ENCODE results near the gene HTR4.

HTR4 gene

GRCh38 chr5:148615644-148616275 is 38.6 kb downstream of the HTR4 start:
- no peak for DNase-seq (ENCODE audit: insufficient read length, low spot score)
- FAIRE-seq, result no peak

GRCh38 chr5:148607406-148607805 is 46.9 kb downstream of the HTR4 start:
- DNase-seq (ENCODE audit: insufficient read length, low spot score), result no peak
- FAIRE-seq, result no peak

- FAIRE-seq (no peak), DNase-seq (ENCODE audit: insufficient read length, low spot score) (no peak)
Observed at GRCh38 chr5:148606296-148606695, 48.0 kb downstream of the HTR4 start.

DNA sequence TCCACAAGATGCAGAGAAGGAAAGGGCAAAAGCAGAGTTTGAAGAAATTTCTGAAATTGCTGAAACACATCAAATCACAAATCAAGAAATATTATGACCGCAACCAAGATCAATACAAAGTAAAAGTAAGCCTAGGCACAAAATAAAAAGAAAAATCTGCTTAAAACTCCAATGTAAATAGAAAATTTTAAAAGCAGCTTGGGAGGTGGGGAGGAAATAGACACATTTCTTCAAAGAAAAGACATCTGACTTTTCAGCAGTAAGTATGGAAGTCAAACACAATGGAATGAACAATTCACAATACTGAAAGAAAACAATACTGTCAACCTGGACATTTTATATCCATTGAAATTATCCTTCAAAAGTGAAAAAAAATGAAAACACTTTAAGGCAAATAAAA is 55.1 kb downstream of the HTR4 start:
- FAIRE-seq, result no peak
- no peak for DNase-seq (ENCODE audit: insufficient read length, low spot score)

GRCh38 chr5:148595697-148596096 is 58.6 kb downstream of the HTR4 start:
- FAIRE-seq (no peak), DNase-seq (ENCODE audit: insufficient read length, low spot score) (no peak)

GRCh38 chr5:148586796-148587195 is 67.5 kb downstream of the HTR4 start:
- DNase-seq (ENCODE audit: insufficient read length, low spot score), result no peak
- no peak for FAIRE-seq

- FAIRE-seq (no peak), DNase-seq (ENCODE audit: insufficient read length, low spot score) (no peak)
Observed at GRCh38 chr5:148585988-148586387, 68.3 kb downstream of the HTR4 start.

DNA sequence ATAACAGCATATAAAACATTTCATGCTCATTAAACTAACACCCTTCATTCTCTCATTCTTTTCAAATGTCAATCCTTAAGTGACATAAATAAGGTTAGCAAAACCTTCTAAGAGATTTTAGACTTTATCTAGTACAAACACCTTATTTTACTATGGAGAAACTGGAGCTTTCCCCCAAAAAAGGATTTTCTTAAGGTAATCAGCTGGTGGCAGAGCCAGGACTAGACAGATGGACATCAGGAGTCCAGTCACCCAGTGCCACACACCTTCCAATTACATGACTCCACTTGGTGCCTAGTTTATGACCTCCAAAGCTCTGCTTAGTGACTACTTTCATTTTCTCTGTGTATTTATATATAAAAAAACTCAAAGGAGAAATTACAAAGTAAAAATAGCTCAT is 70.2 kb downstream of the HTR4 start:
- FAIRE-seq, result no peak
- no peak for DNase-seq (ENCODE audit: insufficient read length, low spot score)

- no peak for DNase-seq (ENCODE audit: insufficient read length, low spot score)
- FAIRE-seq, result no peak
Observed at GRCh38 chr5:148583421-148583965, 70.8 kb downstream of the HTR4 start.

DNA sequence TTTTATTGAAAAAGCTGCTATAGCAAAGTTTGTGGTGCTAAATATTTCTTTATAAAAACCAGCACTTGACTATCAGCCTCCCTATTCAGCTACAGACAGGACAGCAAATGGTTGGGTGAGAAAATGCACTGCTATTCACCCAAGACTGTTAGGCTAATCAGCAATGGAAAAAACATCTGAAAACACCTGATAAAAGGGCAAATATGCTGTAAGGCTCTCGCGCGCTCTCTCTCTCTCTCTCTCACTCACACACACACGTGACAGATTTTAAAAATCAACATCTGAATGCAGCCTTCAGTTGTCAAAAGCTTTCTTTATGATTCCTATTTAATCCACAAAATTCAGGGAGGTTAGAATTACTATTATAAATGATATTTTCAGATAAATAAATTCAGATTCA is 80.2 kb downstream of the HTR4 start:
- FAIRE-seq, result no peak
- DNase-seq (ENCODE audit: insufficient read length, low spot score), result no peak

DNA sequence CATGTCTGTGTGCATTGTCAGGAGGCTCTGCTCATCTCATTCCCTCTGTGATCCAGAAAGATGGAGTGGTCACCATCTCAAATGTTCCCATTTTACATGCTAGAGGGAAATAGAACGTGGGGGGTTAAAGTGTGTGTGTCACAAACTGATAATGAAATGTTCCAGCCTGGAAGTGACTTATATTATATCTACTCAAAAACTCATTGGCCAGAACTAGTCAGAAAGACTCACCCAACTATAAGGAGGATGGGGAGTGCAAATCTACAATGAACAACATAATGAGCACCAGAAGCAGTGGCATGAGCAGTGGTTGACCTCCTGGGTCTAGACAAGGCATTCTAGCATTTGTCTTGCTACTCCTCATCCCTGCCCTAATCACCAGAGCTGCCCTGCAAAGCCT is 81.0 kb downstream of the HTR4 start:
- no peak for FAIRE-seq
- DNase-seq (ENCODE audit: insufficient read length, low spot score), result no peak

DNA sequence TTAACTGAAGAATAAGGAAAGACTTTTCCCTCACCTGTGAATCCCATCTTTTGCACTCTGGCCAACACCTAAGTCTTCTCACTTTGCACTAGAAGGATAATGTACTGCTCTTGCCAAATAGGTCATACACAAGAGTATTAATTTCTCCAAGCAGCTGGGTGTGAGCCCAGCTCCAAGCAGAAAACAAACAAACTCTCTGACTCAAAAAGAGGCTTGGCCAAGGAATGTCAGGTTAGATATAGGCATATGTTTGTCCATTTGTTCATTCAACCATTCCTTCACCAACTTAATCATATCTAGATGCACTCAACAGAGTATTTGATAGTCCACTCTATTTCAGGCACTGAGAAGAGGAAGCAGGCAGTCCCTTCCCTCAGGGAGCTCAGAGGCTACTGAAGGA is 84.4 kb downstream of the HTR4 start:
- FAIRE-seq (no peak), DNase-seq (ENCODE audit: insufficient read length, low spot score) (no peak)

DNA sequence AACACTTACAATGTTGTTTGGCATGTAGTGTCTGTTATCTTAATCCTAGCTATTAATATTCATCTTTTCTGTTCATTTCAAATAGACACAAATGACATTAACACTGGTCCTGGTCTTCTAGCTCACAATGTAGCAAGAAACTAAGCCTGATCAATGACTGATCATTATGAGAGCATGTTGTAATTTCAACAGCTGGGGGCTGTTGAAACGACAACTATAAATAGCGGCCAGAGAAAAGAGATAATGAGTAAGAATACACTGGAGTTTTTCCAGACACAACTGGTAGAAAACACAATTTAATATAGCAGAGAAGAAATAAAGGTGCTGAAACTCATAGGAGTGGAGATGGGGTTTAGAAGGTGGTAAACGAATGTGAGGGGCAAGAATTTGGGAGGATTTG is 89.2 kb downstream of the HTR4 start:
- DNase-seq (ENCODE audit: insufficient read length, low spot score) (no peak), FAIRE-seq (no peak)

DNA sequence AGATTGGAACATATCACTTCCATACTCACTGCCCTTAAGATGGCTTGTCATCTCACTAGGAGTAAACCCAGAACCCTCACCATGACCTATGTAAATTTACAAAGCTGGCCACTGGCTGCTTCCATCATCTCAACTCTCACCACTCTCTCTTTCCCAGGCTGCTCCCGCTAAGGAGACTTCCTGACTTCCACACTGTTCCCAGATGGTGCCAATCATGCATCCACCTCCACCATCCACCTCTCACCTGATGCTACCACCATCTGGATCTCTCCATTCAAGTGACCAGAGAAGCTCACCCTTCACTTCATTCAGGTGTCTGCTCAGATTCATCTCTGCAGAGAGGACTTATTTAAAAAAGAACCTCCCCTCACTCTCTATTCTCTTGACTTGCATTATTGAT is 91.3 kb downstream of the HTR4 start:
- FAIRE-seq, result no peak
- DNase-seq (ENCODE audit: insufficient read length, low spot score), result no peak

GRCh38 chr5:148561801-148562311 is 92.5 kb downstream of the HTR4 start:
- no peak for FAIRE-seq

GRCh38 chr5:148559461-148559860 is 94.9 kb downstream of the HTR4 start:
- DNase-seq (ENCODE audit: insufficient read length, low spot score) (no peak), FAIRE-seq (no peak)

More at GRCh38 chr5:148561801-148562311, 92.5 kb downstream of the HTR4 start:
- no peak for DNase-seq (ENCODE audit: insufficient read length, low spot score)

DNA sequence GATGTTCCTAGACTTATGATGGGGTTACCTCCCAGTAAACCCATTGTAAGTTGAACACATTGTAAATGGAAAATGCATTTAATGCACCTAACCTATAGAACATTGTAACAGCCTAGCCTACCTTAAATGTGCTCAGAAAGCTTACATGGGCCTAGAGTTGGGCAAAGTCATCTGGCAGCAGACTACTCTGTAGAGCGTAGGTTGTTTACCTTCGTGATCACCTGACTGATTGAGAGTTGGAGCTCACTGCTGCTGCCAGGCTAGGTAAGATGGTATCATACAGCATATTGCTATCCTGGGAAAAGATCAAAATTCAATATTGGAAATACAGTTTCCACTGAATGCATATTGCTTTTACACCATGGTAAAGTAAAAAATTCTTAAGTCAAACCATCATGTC is 95.4 kb downstream of the HTR4 start:
- no peak for DNase-seq (ENCODE audit: insufficient read length, low spot score)
- FAIRE-seq, result no peak

DNA sequence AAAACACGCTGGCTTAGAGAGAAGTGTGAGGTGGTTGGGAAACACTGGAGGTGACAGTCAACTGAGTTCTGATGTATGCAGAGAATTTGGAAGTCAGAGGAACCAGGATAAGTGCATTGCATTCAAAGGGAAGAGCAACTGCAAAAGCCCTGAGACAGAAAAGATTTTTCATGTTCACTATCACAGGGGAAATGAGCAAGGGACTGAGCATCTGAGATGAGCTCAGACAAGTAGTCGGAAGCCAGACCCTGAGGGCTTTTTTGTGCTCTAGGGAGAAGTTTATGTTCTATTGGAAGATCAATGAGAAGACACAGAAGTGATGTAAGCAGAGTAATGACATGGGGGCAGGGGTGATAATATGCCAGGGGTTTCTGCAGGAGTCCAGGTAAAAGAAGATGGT is 97.5 kb downstream of the HTR4 start:
- DNase-seq (ENCODE audit: insufficient read length, low spot score), result no peak
- no peak for FAIRE-seq

DNA sequence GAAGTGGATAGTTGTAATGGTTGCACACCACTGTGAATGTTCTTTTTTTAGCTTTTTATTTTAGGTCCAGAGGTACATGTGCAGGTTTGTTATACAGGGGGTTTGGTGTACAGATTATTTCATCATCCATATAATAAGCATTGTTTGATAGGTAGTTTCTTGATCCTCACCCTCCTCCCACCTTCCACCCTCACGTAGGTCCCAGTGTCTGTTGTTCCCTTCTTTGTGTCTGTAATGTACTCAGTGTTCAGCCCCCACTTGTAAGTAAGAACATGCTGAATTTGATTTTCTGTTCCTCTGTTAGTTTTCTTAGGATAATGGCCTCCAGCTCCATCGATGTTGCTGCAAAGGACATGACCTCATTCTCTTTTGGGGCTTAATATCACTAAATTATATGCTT is 99.7 kb downstream of the HTR4 start:
- FAIRE-seq (no peak), DNase-seq (ENCODE audit: insufficient read length, low spot score) (no peak)

- DNase-seq (ENCODE audit: insufficient read length, low spot score) (no peak), FAIRE-seq (no peak)
Observed at GRCh38 chr5:148543727-148544126, 110.6 kb downstream of the HTR4 start.

DNA sequence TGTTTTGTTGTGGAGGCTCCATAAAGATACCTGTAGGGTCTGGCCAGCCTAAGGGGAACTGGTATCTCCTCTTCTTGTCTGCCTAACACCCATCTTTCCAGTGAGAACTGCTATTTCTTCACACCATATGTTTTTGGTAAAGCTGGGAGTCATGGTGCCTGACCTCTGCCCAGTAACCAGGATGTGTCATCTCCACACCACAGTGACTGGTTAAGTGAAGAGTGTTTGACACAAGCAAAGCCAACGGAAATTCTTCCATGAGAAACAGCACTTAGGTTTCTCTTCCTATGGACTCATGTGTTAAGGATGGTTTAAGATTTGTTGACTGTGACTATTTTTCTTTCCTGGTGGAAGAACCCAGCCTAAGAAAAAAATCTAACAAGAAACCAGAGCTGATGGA is 111.5 kb downstream of the HTR4 start:
- no peak for DNase-seq (ENCODE audit: insufficient read length, low spot score)
- FAIRE-seq, result no peak

- no peak for FAIRE-seq
- DNase-seq (ENCODE audit: insufficient read length, low spot score), result no peak
Observed at GRCh38 chr5:148541054-148541835, 113.1 kb downstream of the HTR4 start.
